Esophagus squamous epithelium (tissue), 5 donors: ENCODE results near the gene COL4A2. TPM values are rescaled to one million over a fixed set of nuclear protein-coding genes. Genes with fewer than 3 reads are reported as not detected.

Experiments used
- DNase-seq: peaks from one replicate; lab custom pipeline; 2025; lab: John Stamatoyannopoulos, UW
- H3K27ac ChIP-seq, 4 donors: fragments of 200-600 bp; sonication (generic); one replicate each; pipeline ENCODE4 v1.5.1; 2016 to 2019; ENCODE audit warnings: mild to moderate bottlenecking in 1 of 4
- H3K27me3 ChIP-seq, 4 donors: fragments of 200-600 bp; sonication (generic); 1 replicate in 3 of 4; 2 replicates in 1 of 4; pipeline versions ENCODE4 v1.5.1 to v1.6.0; 2017 to 2021; ENCODE audit warnings: antibody characterized with exemption in 1 of 4
- H3K36me3 ChIP-seq, 3 donors: fragments of 200-600 bp; sonication (generic); one replicate each; pipeline ENCODE4 v1.5.1; 2016 to 2019
- H3K4me1 ChIP-seq, 3 donors: fragments of 200-600 bp; sonication (generic); one replicate each; pipeline ENCODE4 v1.5.1; 2017 to 2019
- H3K4me3 ChIP-seq, 4 donors: fragments of 200-600 bp; sonication (generic); 1 replicate in 3 of 4; 2 replicates in 1 of 4; pipeline ENCODE4 v1.5.1; 2016 to 2019; ENCODE audit warnings: mild to moderate bottlenecking in 2 of 4, moderate library complexity in 1 of 4
- H3K9me3 ChIP-seq, 3 donors: fragments of 200-600 bp; sonication (generic); one replicate each; pipeline ENCODE4 v1.5.1; 2016 to 2019
- POLR2A ChIP-seq, 4 donors: fragments of 450-650 bp; IDR thresholded peaks; one replicate each; pipeline ENCODE4 v1.6.1; 2017; ENCODE audit warnings: antibody characterized with exemption in 4 of 4, mild to moderate bottlenecking in 4 of 4, moderate library complexity in 3 of 4
- WGBS, 2 donors: methylation state at CpG; one replicate each; pipeline ENCODE4 v1.1.5; 2018; 5-methylcytosine and 5-hydroxymethylcytosine counted together
- intact Hi-C: fragments of 100-400 bp; cut with DNase I; formaldehyde crosslinking; loops from one replicate; pipeline ENCODE4 v1.15.0; 2022
- total RNA-seq, 4 donors: library from RNA; depleted of rRNA; stranded (reverse); fragments of >200 nt; gene quantifications; one replicate each; pipeline ENCODE4 v1.1.0, GENCODE V29; 2016
- TF ChIP-seq, protein P1 (sequence below), 6 experiments: fragments of 450-650 bp in 4 of 6; fragments of 200-600 bp in 2 of 6; sonication (generic) in 2 of 6; IDR thresholded peaks; one replicate each; pipeline ENCODE4 v1.5.1; 2016 to 2019; ENCODE audit warnings: antibody characterized with exemption in 6 of 6, mild to moderate bottlenecking in 4 of 6, moderate library complexity in 4 of 6
- donor health status: DM: yes; HTN: yes; CAD: no.

Gene COL4A2
- total RNA-seq, 4 donors from 2014 or later: 11.9 to 102 (median 43.5) TPM

- no peak for DNase-seq
- TF ChIP-seq, protein P1, sequence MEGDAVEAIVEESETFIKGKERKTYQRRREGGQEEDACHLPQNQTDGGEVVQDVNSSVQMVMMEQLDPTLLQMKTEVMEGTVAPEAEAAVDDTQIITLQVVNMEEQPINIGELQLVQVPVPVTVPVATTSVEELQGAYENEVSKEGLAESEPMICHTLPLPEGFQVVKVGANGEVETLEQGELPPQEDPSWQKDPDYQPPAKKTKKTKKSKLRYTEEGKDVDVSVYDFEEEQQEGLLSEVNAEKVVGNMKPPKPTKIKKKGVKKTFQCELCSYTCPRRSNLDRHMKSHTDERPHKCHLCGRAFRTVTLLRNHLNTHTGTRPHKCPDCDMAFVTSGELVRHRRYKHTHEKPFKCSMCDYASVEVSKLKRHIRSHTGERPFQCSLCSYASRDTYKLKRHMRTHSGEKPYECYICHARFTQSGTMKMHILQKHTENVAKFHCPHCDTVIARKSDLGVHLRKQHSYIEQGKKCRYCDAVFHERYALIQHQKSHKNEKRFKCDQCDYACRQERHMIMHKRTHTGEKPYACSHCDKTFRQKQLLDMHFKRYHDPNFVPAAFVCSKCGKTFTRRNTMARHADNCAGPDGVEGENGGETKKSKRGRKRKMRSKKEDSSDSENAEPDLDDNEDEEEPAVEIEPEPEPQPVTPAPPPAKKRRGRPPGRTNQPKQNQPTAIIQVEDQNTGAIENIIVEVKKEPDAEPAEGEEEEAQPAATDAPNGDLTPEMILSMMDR (IDR thresholded peaks at IDR 0.05): no peak
- no peak for TF ChIP-seq POLR2A (IDR thresholded peaks at IDR 0.05)
- 61 to 77% methylated on average over 4 to 7 of the region's 7 CpGs for WGBS, 2 donors
- H3K4me3 ChIP-seq: no peak overlapping the region
- peaks cover 3 to 49% (median 5%) of the 10 kb centered on the region in 3 donors for H3K4me1 ChIP-seq
- H3K27ac ChIP-seq: peak overlapping the region in 3 of 4 donors; percentile 51 to 70 (median 70)
- H3K9me3 ChIP-seq: no peaks in the 10 kb centered on the region
- intact Hi-C loops: no loop called here
- H3K27me3 ChIP-seq: no peaks in the 10 kb centered on the region
- H3K36me3 ChIP-seq: no peaks in the 10 kb centered on the region
Observed at GRCh38 chr13:110521946-110522345, 214.9 kb downstream of the COL4A2 start.

DNA sequence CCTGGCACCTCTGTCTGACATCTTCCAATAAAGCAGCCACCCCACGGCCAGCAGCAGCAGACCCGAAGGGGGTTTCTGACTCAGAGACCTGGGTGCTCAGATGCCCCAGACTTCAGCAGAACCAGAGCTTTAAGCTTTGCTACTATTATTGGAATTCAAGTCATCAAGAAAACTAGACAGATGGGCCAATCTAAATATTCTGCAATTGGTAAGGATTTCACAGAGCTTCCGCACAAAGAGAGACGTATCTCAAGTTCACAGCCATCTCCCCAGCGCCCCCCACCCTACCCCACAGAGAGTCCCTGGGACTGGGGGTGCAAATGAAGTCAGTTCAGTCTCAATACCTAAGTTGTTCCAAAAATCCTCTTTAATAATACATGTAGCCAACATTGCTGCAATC, 215.6 kb downstream of the COL4A2 start:
- Histone ChIP-seq H3K4me1 (peaks cover 5 to 57% (median 7%) of the 10 kb centered on the region in 3 donors), H3K4me3 (no peak overlapping the region), H3K27ac (no peak overlapping the region), H3K36me3 (no peaks in the 10 kb centered on the region), H3K27me3 (no peaks in the 10 kb centered on the region), H3K9me3 (no peaks in the 10 kb centered on the region)
- intact Hi-C loops: no loop called here
- TF ChIP-seq, protein P1 (IDR thresholded peaks at IDR 0.05): no peak
- TF ChIP-seq POLR2A (IDR thresholded peaks at IDR 0.05): no peak
- DNase-seq: no peak
- WGBS, 2 donors: 83 to 87% methylated on average over 5 of the region's 5 CpGs

GRCh38 chr13:110523180-110523579, 216.1 kb downstream of the COL4A2 start:
- Histone ChIP-seq H3K9me3 (no peaks in the 10 kb centered on the region), H3K4me1 (peaks cover 5 to 60% (median 8%) of the 10 kb centered on the region in 3 donors), H3K36me3 (no peaks in the 10 kb centered on the region), H3K4me3 (no peak overlapping the region), H3K27ac (no peak overlapping the region), H3K27me3 (no peaks in the 10 kb centered on the region)
- DNase-seq: no peak
- 77 to 80% methylated on average over 9 of the region's 9 CpGs for WGBS, 2 donors
- intact Hi-C loops: no loop called here
- TF ChIP-seq, protein P1 (IDR thresholded peaks at IDR 0.05): no peak
- TF ChIP-seq POLR2A (IDR thresholded peaks at IDR 0.05): no peak

GRCh38 chr13:110523838-110524540, 216.9 kb downstream of the COL4A2 start:
- Histone ChIP-seq H3K4me3 (no peak overlapping the region), H3K27me3 (no peaks in the 10 kb centered on the region), H3K27ac (peak overlapping the region in 3 of 4 donors; percentile 21 to 51 (median 34)), H3K9me3 (no peaks in the 10 kb centered on the region), H3K36me3 (no peaks in the 10 kb centered on the region), H3K4me1 (peaks cover 8 to 60% (median 9%) of the 10 kb centered on the region in 3 donors)
- no peak for DNase-seq
- TF ChIP-seq, protein P1 (IDR thresholded peaks at IDR 0.05): no peak
- no peak for TF ChIP-seq POLR2A (IDR thresholded peaks at IDR 0.05)
- intact Hi-C loops: no loop called here
- WGBS, 2 donors: 56 to 85% methylated on average over 3 to 9 of the region's 17 CpGs

- Histone ChIP-seq H3K4me3 (no peak overlapping the region), H3K27ac (peak overlapping the region in 3 of 4 donors; percentile 21 to 51 (median 34)), H3K4me1 (peaks cover 8 to 60% (median 9%) of the 10 kb centered on the region in 3 donors), H3K36me3 (no peaks in the 10 kb centered on the region), H3K9me3 (no peaks in the 10 kb centered on the region), H3K27me3 (no peaks in the 10 kb centered on the region)
- no peak for DNase-seq
- no peak for TF ChIP-seq POLR2A (IDR thresholded peaks at IDR 0.05)
- TF ChIP-seq, protein P1 (IDR thresholded peaks at IDR 0.05): no peak
- intact Hi-C loops: no loop called here
- WGBS, 2 donors: 31 to 45% methylated on average over 9 to 14 of the region's 21 CpGs
Observed at GRCh38 chr13:110524541-110525257, 217.6 kb downstream of the COL4A2 start.
